ENCODE measurements around the gene RCC2. TPM values are rescaled to one million over a fixed set of nuclear protein-coding genes. Genes with fewer than 3 reads are reported as not detected.

The RCC2 gene
- total RNA-seq, 1 experiment from 2014 or later, result 473 TPM

DNA sequence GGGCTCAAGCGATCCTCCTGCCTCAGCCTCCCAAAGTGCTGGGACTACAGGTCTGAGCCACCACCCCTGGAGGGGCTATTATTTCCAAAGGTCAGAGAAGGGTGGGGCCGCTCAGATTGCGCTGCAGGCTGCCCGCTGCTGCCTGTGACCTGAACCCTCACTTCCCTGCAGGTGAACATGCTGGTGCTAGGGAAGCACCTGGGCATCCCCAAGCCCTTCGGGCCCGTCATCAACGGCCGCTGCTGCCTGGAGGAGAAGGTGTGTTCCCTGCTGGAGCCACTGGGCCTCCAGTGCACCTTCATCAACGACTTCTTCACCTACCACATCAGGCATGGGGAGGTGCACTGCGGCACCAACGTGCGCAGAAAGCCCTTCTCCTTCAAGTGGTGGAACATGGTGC, 76.1 kb downstream of the RCC2 start:
- no peak overlapping the region for H3K9ac ChIP-seq (ENCODE audit: extremely low read depth, insufficient read length, low read length)
- Mint-ChIP-seq H3K9me3 (no peaks in the 10 kb centered on the region; a peak in 1 of 5 replicates), H3K4me3 (no peak overlapping the region), H3K36me3 (ENCODE audit: insufficient read depth in 1 of 3, low read depth in 3 of 3) (no peaks in the 10 kb centered on the region), H3K27me3 (ENCODE audit: low read depth) (peaks cover 6% of the 10 kb centered on the region), H3K4me1 (peaks cover 9 to 10% of the 10 kb centered on the region in 2 experiments; a peak in 3 of 4 replicates), H3K27ac (no peak overlapping the region)
- DNase-seq, result no peak
- no peak overlapping the region for H3K56ac ChIP-seq (ENCODE audit: insufficient read length, low read depth, low read length)
- H3K79me1 ChIP-seq (ENCODE audit: insufficient read depth, low read depth, low read length, poor library complexity, severe bottlenecking), result no peaks in the 10 kb centered on the region
- no peak overlapping the region for H3K23ac ChIP-seq (ENCODE audit: insufficient read length, low read depth, low read length)
- H4K20me1 ChIP-seq (ENCODE audit: control insufficient read depth, insufficient read depth, insufficient read length), result no peaks in the 10 kb centered on the region
- no peak overlapping the region for H3K27ac ChIP-seq (ENCODE audit: insufficient read length, low read depth, low read length)
- WGBS (ENCODE audit: extremely low coverage, insufficient read length, low lambda C conversion rate), result no CpG with 5 or more reads among the region's 12 CpGs
- no peak overlapping the region for H2AFZ ChIP-seq (ENCODE audit: low read length)
- no peak overlapping the region for H2AK5ac ChIP-seq (ENCODE audit: insufficient read length, low read length)
- no peaks in the 10 kb centered on the region for H3K4me1 ChIP-seq (ENCODE audit: insufficient read depth, low read length)
- H3K18ac ChIP-seq (ENCODE audit: insufficient read length, low read depth, low read length), result no peak overlapping the region
- no peak overlapping the region for H4K91ac ChIP-seq (ENCODE audit: insufficient read length, low read depth, low read length)
- H3K9me3 ChIP-seq (ENCODE audit: control insufficient read depth, low read depth, low read length), result no peaks in the 10 kb centered on the region
- H2BK15ac ChIP-seq (ENCODE audit: low read depth, low read length), result no peak overlapping the region
- no peaks in the 10 kb centered on the region for H3K23me2 ChIP-seq (ENCODE audit: insufficient read length, low read depth, low read length, poor library complexity, severe bottlenecking)
- H2BK120ac ChIP-seq (ENCODE audit: low read depth, low read length, poor library complexity, severe bottlenecking), result no peak overlapping the region
- no peak overlapping the region for H2BK5ac ChIP-seq (ENCODE audit: insufficient read length, low read length)
- H3K14ac ChIP-seq (ENCODE audit: insufficient read depth, low read length), result no peak overlapping the region; the same call in 1 of the 2 replicates
- TF ChIP-seq, protein P1, sequence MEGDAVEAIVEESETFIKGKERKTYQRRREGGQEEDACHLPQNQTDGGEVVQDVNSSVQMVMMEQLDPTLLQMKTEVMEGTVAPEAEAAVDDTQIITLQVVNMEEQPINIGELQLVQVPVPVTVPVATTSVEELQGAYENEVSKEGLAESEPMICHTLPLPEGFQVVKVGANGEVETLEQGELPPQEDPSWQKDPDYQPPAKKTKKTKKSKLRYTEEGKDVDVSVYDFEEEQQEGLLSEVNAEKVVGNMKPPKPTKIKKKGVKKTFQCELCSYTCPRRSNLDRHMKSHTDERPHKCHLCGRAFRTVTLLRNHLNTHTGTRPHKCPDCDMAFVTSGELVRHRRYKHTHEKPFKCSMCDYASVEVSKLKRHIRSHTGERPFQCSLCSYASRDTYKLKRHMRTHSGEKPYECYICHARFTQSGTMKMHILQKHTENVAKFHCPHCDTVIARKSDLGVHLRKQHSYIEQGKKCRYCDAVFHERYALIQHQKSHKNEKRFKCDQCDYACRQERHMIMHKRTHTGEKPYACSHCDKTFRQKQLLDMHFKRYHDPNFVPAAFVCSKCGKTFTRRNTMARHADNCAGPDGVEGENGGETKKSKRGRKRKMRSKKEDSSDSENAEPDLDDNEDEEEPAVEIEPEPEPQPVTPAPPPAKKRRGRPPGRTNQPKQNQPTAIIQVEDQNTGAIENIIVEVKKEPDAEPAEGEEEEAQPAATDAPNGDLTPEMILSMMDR (conservative IDR thresholded peaks at IDR 0.05), result no peak
- no peak overlapping the region for H2BK20ac ChIP-seq (ENCODE audit: low read depth, low read length, poor library complexity, severe bottlenecking)
- H4K5ac ChIP-seq (ENCODE audit: insufficient read length, low read depth, low read length), result no peak overlapping the region
- H4K8ac ChIP-seq (replicated peaks; ENCODE audit: insufficient read length, low read depth, low read length), result no peak overlapping the region
- H2BK12ac ChIP-seq (ENCODE audit: insufficient read length, low read depth, low read length), result no peak overlapping the region
- no peaks in the 10 kb centered on the region for H3K79me2 ChIP-seq (ENCODE audit: insufficient read depth, low read length)
- H3K4ac ChIP-seq (ENCODE audit: low read depth, low read length), result no peak overlapping the region
- H3K4me2 ChIP-seq (ENCODE audit: insufficient read depth, insufficient read length, low read length), result no peak overlapping the region
- no peak overlapping the region for H3T11ph ChIP-seq (ENCODE audit: low read length)
- no peaks in the 10 kb centered on the region for H3K27me3 ChIP-seq (ENCODE audit: insufficient read depth, low read length)
